B cell (primary cell): Measurements from ENCODE around the gene BHLHE23.

Experiments
- CTCF ChIP-seq: fragments of 200-600 bp; IDR thresholded peaks from one replicate; pipeline ENCODE4 v1.8.0; 2022; ENCODE audit warnings: antibody characterized with exemption, mild to moderate bottlenecking
- EZH2 ChIP-seq: IDR thresholded peaks from 2 replicates; pipeline ENCODE4 v1.6.1; 2012; ENCODE audit warnings: borderline replicate concordance, low read depth, mild to moderate bottlenecking, moderate library complexity, low read length; ENCODE audit not compliant: insufficient read depth, poor library complexity, severe bottlenecking

- TF ChIP-seq EZH2 (no peak), CTCF (no peak)
Observed at GRCh38 chr20:62963614-62964397, 43.0 kb downstream of the BHLHE23 start.
